D721Med (cell line): ENCODE measurements around the gene SLC32A1.

Source experiments
- DNase-seq: peaks from one replicate; pipeline ENCODE4 v3.0.0; 2011; ENCODE audit warnings: low spot score; ENCODE audit not compliant: insufficient read length
- FAIRE-seq: peaks from 2 replicates; lab custom pipeline; 2011; peaks lifted over from hg19 to GRCh38; lab: Jason Lieb, UNC
- CTCF ChIP-seq: IDR thresholded peaks from 2 replicates; pipeline ENCODE4 v1.5.1; 2012; ENCODE audit warnings: mild to moderate bottlenecking, control low read depth; ENCODE audit not compliant: insufficient read depth; ENCODE audit errors: missing control alignments

Gene SLC32A1

GRCh38 chr20:38774167-38774566 lies 49.9 kb downstream of the SLC32A1 start:
- no peak for FAIRE-seq
- no peak for TF ChIP-seq CTCF
- no peak for DNase-seq

- TF ChIP-seq CTCF, result no peak
- FAIRE-seq, result no peak
Measured at GRCh38 chr20:38776363-38776762, 52.1 kb downstream of the SLC32A1 start.

More at GRCh38 chr20:38776363-38776762, 52.1 kb downstream of the SLC32A1 start:
- no peak for DNase-seq
